ENCODE measurements around the gene CHD2. TPM values are rescaled to one million over a fixed set of nuclear protein-coding genes. Genes with fewer than 3 reads are reported as not detected.
A peak's percentile ranks its signal among the peaks of the same experiment; 100 is the strongest.

The CHD2 gene
- total RNA-seq, 1 donor from 2014 or later = 105 TPM

GRCh38 chr15:93007994-93008393 lies 107.9 kb downstream of the CHD2 start:
- Histone ChIP-seq H3K4me1 (ENCODE audit: insufficient read depth, low read length) (no peaks in the 10 kb centered on the region), H3K27ac (ENCODE audit: low read depth, low read length) (no peak overlapping the region), H3K4me2 (ENCODE audit: low read length) (no peak overlapping the region), H3K4me3 (ENCODE audit: insufficient read depth, low read depth, low read length) (no peak overlapping the region), H2AFZ (ENCODE audit: low read depth, low read length) (no peak overlapping the region), H3K9ac (ENCODE audit: low read length) (no peak overlapping the region), H3K9me3 (ENCODE audit: insufficient read depth, low read depth, low read length) (no peaks in the 10 kb centered on the region), H3K79me2 (ENCODE audit: insufficient read depth, low read length) (peaks cover 61% of the 10 kb centered on the region), H3K27me3 (ENCODE audit: insufficient read depth, low read length) (no peaks in the 10 kb centered on the region), H3K36me3 (ENCODE audit: insufficient read depth, low read length) (peaks cover 83% of the 10 kb centered on the region), H4K20me1 (ENCODE audit: insufficient read depth, low read length) (peaks cover 69% of the 10 kb centered on the region)
- Mint-ChIP-seq H3K27ac (ENCODE audit: unreplicated experiment) (peak overlapping the region; percentile 4), H3K27me3 (ENCODE audit: low read depth, unreplicated experiment) (no peaks in the 10 kb centered on the region), H3K36me3 (ENCODE audit: low read depth, unreplicated experiment) (peaks cover 18% of the 10 kb centered on the region), H3K4me1 (ENCODE audit: low read depth, unreplicated experiment) (peaks cover 6% of the 10 kb centered on the region), H3K4me3 (ENCODE audit: unreplicated experiment) (peak overlapping the region; percentile 47), H3K9me3 (ENCODE audit: unreplicated experiment) (no peaks in the 10 kb centered on the region)
- FAIRE-seq = no peak
- TF ChIP-seq EZH2 (IDR thresholded peaks at IDR 0.05; ENCODE audit: insufficient read depth, low read length) (no peak), CTCF (IDR thresholded peaks at IDR 0.05; ENCODE audit: insufficient read depth, low read depth, low read length) (no peak)
- DNase-seq (ENCODE audit: low read depth) = no peak

DNA sequence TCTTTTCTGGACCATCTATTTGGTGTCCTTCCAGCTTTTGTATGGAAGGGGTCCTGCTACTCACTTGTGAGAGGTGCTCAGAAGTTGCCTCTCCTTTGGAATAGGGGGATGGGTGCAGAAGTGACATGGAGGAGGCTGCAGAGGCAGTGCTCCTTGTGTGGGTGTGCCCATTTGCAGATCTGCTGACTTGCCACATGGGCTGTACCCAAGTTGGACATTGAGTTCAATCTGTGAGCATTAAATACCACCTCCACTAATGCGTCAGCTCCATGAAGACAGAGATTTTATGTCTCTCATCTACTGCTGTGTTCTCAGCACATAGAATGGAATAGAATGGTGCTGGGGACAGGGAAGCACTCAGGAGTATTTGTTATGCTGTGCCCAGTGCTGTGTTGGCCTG lies 112.7 kb downstream of the CHD2 start:
- TF ChIP-seq CTCF (IDR thresholded peaks at IDR 0.05; ENCODE audit: insufficient read depth, low read depth, low read length) = no peak
- no peak for TF ChIP-seq EZH2 (IDR thresholded peaks at IDR 0.05; ENCODE audit: insufficient read depth, low read length)
- Mint-ChIP-seq H3K36me3 (ENCODE audit: low read depth, unreplicated experiment) (peaks cover 18% of the 10 kb centered on the region), H3K4me1 (ENCODE audit: low read depth, unreplicated experiment) (peaks cover 3% of the 10 kb centered on the region), H3K4me3 (ENCODE audit: unreplicated experiment) (no peak overlapping the region), H3K9me3 (ENCODE audit: unreplicated experiment) (no peaks in the 10 kb centered on the region), H3K27me3 (ENCODE audit: low read depth, unreplicated experiment) (no peaks in the 10 kb centered on the region), H3K27ac (ENCODE audit: unreplicated experiment) (no peak overlapping the region)
- H3K27me3 ChIP-seq (ENCODE audit: insufficient read depth, low read length) = no peaks in the 10 kb centered on the region
- H3K79me2 ChIP-seq (ENCODE audit: insufficient read depth, low read length) = peaks cover 32% of the 10 kb centered on the region
- no peak overlapping the region for H3K27ac ChIP-seq (ENCODE audit: low read depth, low read length)
- H3K4me2 ChIP-seq (ENCODE audit: low read length) = no peak overlapping the region
- peaks cover 69% of the 10 kb centered on the region for H4K20me1 ChIP-seq (ENCODE audit: insufficient read depth, low read length)
- no peak overlapping the region for H3K9ac ChIP-seq (ENCODE audit: low read length)
- DNase-seq (ENCODE audit: low read depth) (no peak), FAIRE-seq (no peak)
- H3K36me3 ChIP-seq (ENCODE audit: insufficient read depth, low read length) = peaks cover 82% of the 10 kb centered on the region
- H3K4me3 ChIP-seq (ENCODE audit: insufficient read depth, low read depth, low read length) = no peak overlapping the region
- H3K9me3 ChIP-seq (ENCODE audit: insufficient read depth, low read depth, low read length) = no peaks in the 10 kb centered on the region
- no peaks in the 10 kb centered on the region for H3K4me1 ChIP-seq (ENCODE audit: insufficient read depth, low read length)
- no peak overlapping the region for H2AFZ ChIP-seq (ENCODE audit: low read depth, low read length)

DNA sequence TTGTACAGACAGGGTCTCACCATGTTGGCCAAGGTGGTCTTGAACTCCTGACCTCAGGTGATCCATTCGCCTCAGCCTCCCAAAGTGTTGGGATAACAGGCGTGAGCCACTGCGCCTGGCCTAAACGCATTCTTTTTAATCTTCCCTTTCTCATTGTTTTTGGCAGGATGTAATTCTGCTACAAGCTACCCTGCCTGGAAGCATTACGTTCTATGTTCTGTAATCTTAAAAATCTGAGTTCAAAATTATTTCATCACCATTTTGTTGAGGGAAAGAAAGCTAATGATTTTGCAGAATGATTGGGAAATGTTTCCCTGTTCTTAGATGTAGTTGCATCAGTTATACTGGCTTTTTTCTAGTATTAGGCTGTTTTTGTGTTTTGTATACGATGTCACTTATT lies 117.4 kb downstream of the CHD2 start:
- Histone ChIP-seq H3K36me3 (ENCODE audit: insufficient read depth, low read length) (peaks cover 86% of the 10 kb centered on the region), H3K4me1 (ENCODE audit: insufficient read depth, low read length) (no peaks in the 10 kb centered on the region), H3K27ac (ENCODE audit: low read depth, low read length) (no peak overlapping the region), H3K9ac (ENCODE audit: low read length) (no peak overlapping the region), H4K20me1 (ENCODE audit: insufficient read depth, low read length) (peaks cover 79% of the 10 kb centered on the region), H3K4me3 (ENCODE audit: insufficient read depth, low read depth, low read length) (no peak overlapping the region), H3K79me2 (ENCODE audit: insufficient read depth, low read length) (peaks cover 41% of the 10 kb centered on the region), H2AFZ (ENCODE audit: low read depth, low read length) (no peak overlapping the region), H3K4me2 (ENCODE audit: low read length) (no peak overlapping the region), H3K9me3 (ENCODE audit: insufficient read depth, low read depth, low read length) (no peaks in the 10 kb centered on the region), H3K27me3 (ENCODE audit: insufficient read depth, low read length) (no peaks in the 10 kb centered on the region)
- DNase-seq (ENCODE audit: low read depth) (no peak), FAIRE-seq (no peak)
- Mint-ChIP-seq H3K36me3 (ENCODE audit: low read depth, unreplicated experiment) (peaks cover 41% of the 10 kb centered on the region), H3K9me3 (ENCODE audit: unreplicated experiment) (no peaks in the 10 kb centered on the region), H3K4me1 (ENCODE audit: low read depth, unreplicated experiment) (no peaks in the 10 kb centered on the region), H3K27ac (ENCODE audit: unreplicated experiment) (no peak overlapping the region), H3K27me3 (ENCODE audit: low read depth, unreplicated experiment) (no peaks in the 10 kb centered on the region), H3K4me3 (ENCODE audit: unreplicated experiment) (no peak overlapping the region)
- TF ChIP-seq EZH2 (IDR thresholded peaks at IDR 0.05; ENCODE audit: insufficient read depth, low read length) (no peak), CTCF (IDR thresholded peaks at IDR 0.05; ENCODE audit: insufficient read depth, low read depth, low read length) (no peak)

Measured in astrocyte (in vitro differentiated cells and primary cell).